ENCODE results near the gene PTMA. TPM values are rescaled to one million over a fixed set of nuclear protein-coding genes. Genes with fewer than 3 reads are reported as not detected.

PTMA gene
- total RNA-seq, 1 experiment from 2014 or later: 2,164 TPM

GRCh38 chr2:231713730-231714638 is 5.7 kb downstream of the PTMA start (continued):
- TF ChIP-seq ZNF512 (CRISPR knock-in tag; IDR thresholded peaks at IDR 0.05; ENCODE audit: borderline replicate concordance) (0 out of 2 replicates have a peak, but pooled peaks have one; percentile 56), ARID4B (CRISPR knock-in tag; IDR thresholded peaks at IDR 0.05; ENCODE audit: borderline replicate concordance) (peak; percentile 81; the same call in 1 of the 2 replicates), TEAD1 (CRISPR knock-in tag; IDR thresholded peaks at IDR 0.05) (peak; percentile 70; the same call in 1 of the 2 replicates), ZNF219 (CRISPR knock-in tag; IDR thresholded peaks at IDR 0.05; ENCODE audit: borderline replicate concordance) (no peak), IRF2 (CRISPR knock-in tag; IDR thresholded peaks at IDR 0.05; ENCODE audit: borderline replicate concordance, low read depth) (no peak), SMAD3 (CRISPR knock-in tag; IDR thresholded peaks at IDR 0.05; ENCODE audit: borderline replicate concordance) (no peak; the same call in none of the 2 replicates), ZNF317 (CRISPR knock-in tag; IDR thresholded peaks at IDR 0.05; ENCODE audit: borderline replicate concordance, low read depth) (no peak; the same call in 1 of the 2 replicates), ZNF416 (CRISPR knock-in tag; IDR thresholded peaks at IDR 0.05) (peak; percentile 99), RELA (CRISPR knock-in tag; IDR thresholded peaks at IDR 0.05; ENCODE audit: borderline replicate concordance) (no peak), TCF7 (CRISPR knock-in tag; IDR thresholded peaks at IDR 0.05; ENCODE audit: low read depth) (no peak), PRDM15 (CRISPR knock-in tag; IDR thresholded peaks at IDR 0.05) (peak; percentile 47), TEAD4 (CRISPR knock-in tag; IDR thresholded peaks at IDR 0.05) (no peak; the same call in 1 of the 2 replicates), MLX (CRISPR knock-in tag; IDR thresholded peaks at IDR 0.05) (no peak), HMGXB4 (CRISPR knock-in tag; IDR thresholded peaks at IDR 0.05) (peak; percentile 90), FOXJ3 (CRISPR knock-in tag; IDR thresholded peaks at IDR 0.05; ENCODE audit: borderline replicate concordance) (no peak), ZNF263 (CRISPR knock-in tag; IDR thresholded peaks at IDR 0.05; ENCODE audit: low read depth) (peak; percentile 53; the same call in 1 of the 2 replicates), MAX (CRISPR knock-in tag; IDR thresholded peaks at IDR 0.05) (peak; percentile 87), MXD4 (CRISPR knock-in tag; IDR thresholded peaks at IDR 0.05; ENCODE audit: borderline replicate concordance) (no peak), SMAD4 (CRISPR knock-in tag; IDR thresholded peaks at IDR 0.05) (no peak), RORB (CRISPR knock-in tag; IDR thresholded peaks at IDR 0.05) (no peak; the same call in 1 of the 2 replicates), GRHL2 (CRISPR knock-in tag; IDR thresholded peaks at IDR 0.05; ENCODE audit: insufficient replicate concordance, severe bottlenecking) (no peak), FOXP4 (CRISPR knock-in tag; IDR thresholded peaks at IDR 0.05) (peak; percentile 28; the same call in 1 of the 2 replicates)

Measured in WTC11 (cell line).